ENCODE data around the gene NOP56.

NOP56 gene

GRCh38 chr20:2701671-2702081, 49.2 kb downstream of the NOP56 start:
- DNase-seq (ENCODE audit: low read depth) = no peak

GRCh38 chr20:2703716-2704475, 51.5 kb downstream of the NOP56 start:
- no peak for DNase-seq (ENCODE audit: low read depth)

DNA sequence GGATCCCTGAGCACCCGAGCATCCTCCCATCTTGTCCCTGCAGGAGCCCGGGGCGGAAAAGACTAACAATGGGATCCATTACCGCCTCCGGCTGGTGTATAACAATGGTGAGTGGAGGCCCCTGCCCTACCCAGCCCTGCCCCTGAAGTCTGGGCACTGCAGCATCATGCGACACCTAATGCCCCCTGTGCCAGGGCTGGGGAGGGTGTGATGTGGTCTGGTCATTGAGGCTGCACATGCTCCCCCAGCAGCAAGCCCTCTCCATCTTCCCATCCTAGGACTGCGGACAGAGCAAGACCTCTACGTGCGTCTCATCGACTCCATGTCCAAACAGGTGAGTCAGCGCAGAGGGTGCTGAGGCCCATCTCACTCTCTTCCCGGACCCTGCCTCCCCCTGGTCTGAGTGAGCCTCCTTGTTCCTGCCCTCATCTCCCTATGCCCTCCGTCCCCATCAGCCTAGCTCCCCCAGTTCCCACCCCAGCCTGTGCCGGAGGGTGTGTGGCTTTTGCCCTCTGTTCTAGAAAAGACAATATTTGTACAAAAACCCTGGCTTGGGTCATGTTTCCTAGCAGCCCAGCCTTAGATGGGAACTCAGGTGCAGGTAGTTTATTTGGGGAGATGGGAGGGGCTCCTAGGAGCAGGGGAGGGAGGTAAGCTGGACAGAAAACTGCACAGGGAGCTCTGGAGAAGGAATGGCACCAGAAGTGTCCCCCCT, 53.7 kb downstream of the NOP56 start:
- DNase-seq (ENCODE audit: low read depth) = no peak

- DNase-seq (ENCODE audit: low read depth) = no peak
Observed at GRCh38 chr20:2706688-2707352, 54.4 kb downstream of the NOP56 start.

GRCh38 chr20:2707353-2708072, 55.1 kb downstream of the NOP56 start:
- DNase-seq (ENCODE audit: low read depth) = no peak
